OCI-LY7 (cell line): ENCODE data around the gene CDH23. TPM values are rescaled to one million over a fixed set of nuclear protein-coding genes. Genes with fewer than 3 reads are reported as not detected.

Experiments used
- BruUV-seq: library from RNA; stranded (reverse); fragments of 400-500 nt; replicated peaks from 2 replicates; lab custom pipeline; 2021; lab: Mats Ljungman, UMichigan
- CTCF ChIA-PET: fragments of 300-600 bp; sonication (Branson Sonifier 250); formaldehyde crosslinking; loops from one replicate; lab custom pipeline; 2022; ENCODE audit warnings: antibody characterized with exemption; ENCODE audit not compliant: unreplicated experiment; lab: Charles Lee
- POLR2A ChIA-PET: fragments of 300-600 bp; sonication (Branson Sonifier 250); formaldehyde crosslinking; loops from one replicate; lab custom pipeline; 2022; ENCODE audit warnings: antibody characterized with exemption; lab: Charles Lee
- DNase-seq: peaks from one replicate; pipeline ENCODE4 v3.0.0-alpha.2; 2015; ENCODE audit warnings: low spot score
- H2AFZ ChIP-seq: fragments of 200-600 bp; sonication (generic), shearing (Covaris generic); 2 replicates; pipeline ENCODE4 v1.6.1; 2014; ENCODE audit warnings: mild to moderate bottlenecking, antibody characterized with exemption, low read length, moderate library complexity
- H3K27ac ChIP-seq: fragments of 200-600 bp; sonication (generic); 2 replicates; pipeline ENCODE4 v1.5.1; 2014; ENCODE audit warnings: mixed run types, low read depth, mild to moderate bottlenecking, moderate library complexity, low read length, inconsistent platforms; ENCODE audit not compliant: poor library complexity, severe bottlenecking
- H3K36me3 ChIP-seq: fragments of 200-600 bp; sonication (generic); 2 replicates; pipeline ENCODE4 v1.6.1; 2014; ENCODE audit warnings: mild to moderate bottlenecking, antibody characterized with exemption, low read length, moderate library complexity, mixed read lengths; ENCODE audit not compliant: insufficient read depth
- H3K4me1 ChIP-seq: fragments of 200-600 bp; sonication (generic); 2 replicates; pipeline ENCODE4 v1.5.1; 2014; ENCODE audit warnings: mild to moderate bottlenecking, low read length; ENCODE audit not compliant: insufficient read depth, poor library complexity, severe bottlenecking
- H3K4me2 ChIP-seq: fragments of 200-600 bp; sonication (generic); 2 replicates; pipeline ENCODE4 v1.6.1; 2014; ENCODE audit warnings: mild to moderate bottlenecking, low read length
- H3K4me3 ChIP-seq: fragments of 200-600 bp; sonication (generic); 2 replicates; pipeline ENCODE4 v1.5.1; 2014; ENCODE audit warnings: mild to moderate bottlenecking, low read depth, low read length; ENCODE audit not compliant: poor library complexity, severe bottlenecking
- H3K79me2 ChIP-seq: fragments of 200-600 bp; sonication (generic); 2 replicates; pipeline ENCODE4 v1.6.1; 2016; ENCODE audit warnings: low read depth, mild to moderate bottlenecking, low read length, moderate library complexity, mixed read lengths; ENCODE audit not compliant: insufficient read depth
- H3K9me2 ChIP-seq: fragments of 200-600 bp; sonication (generic); 2 replicates; pipeline ENCODE4 v1.6.1; 2016; ENCODE audit warnings: mild to moderate bottlenecking, low read length, mixed read lengths; ENCODE audit not compliant: insufficient read depth
- H3K9me3 ChIP-seq: fragments of 200-600 bp; sonication (generic); 2 replicates; pipeline ENCODE4 v1.6.1; 2014; ENCODE audit warnings: mild to moderate bottlenecking, mixed run types, low read length, mixed read lengths
- H4K20me1 ChIP-seq: fragments of 200-600 bp; sonication (generic); 2 replicates; pipeline ENCODE4 v1.6.1; 2014; ENCODE audit warnings: mild to moderate bottlenecking, antibody characterized with exemption, low read length, moderate library complexity, mixed read lengths; ENCODE audit not compliant: insufficient read depth
- CTCF ChIP-seq: fragments of 200-600 bp; sonication (generic); conservative IDR thresholded peaks from 2 replicates; pipeline ENCODE4 v1.5.1; 2014; ENCODE audit warnings: mild to moderate bottlenecking, antibody characterized with exemption, low read length, moderate library complexity, mixed read lengths
- EZH2phosphoT487 ChIP-seq: fragments of 200-600 bp; sonication (generic); IDR thresholded peaks from 2 replicates; pipeline ENCODE4 v1.6.1; 2018; ENCODE audit warnings: low read depth, borderline replicate concordance, mild to moderate bottlenecking, mixed run types, antibody characterized with exemption, low read length, moderate library complexity, mixed read lengths
- intact Hi-C: fragments of 100-400 bp; cut with micrococcal nuclease; formaldehyde crosslinking; loops from one replicate; pipeline ENCODE4 v1.10.0; 2022; ENCODE audit not compliant: unreplicated experiment
- total RNA-seq, 2 experiments: library from RNA; depleted of rRNA in 1 of 2; stranded (reverse); fragments of >200 nt in 1 of 2; shearing (Covaris generic) in 1 of 2; gene quantifications; 2 replicates each; pipeline ENCODE4 v1.2.3, GENCODE V29; 2014 to 2022

The CDH23 gene
- total RNA-seq, 2 experiments from 2014 or later: 0.92 to 9.9 TPM

- H3K4me2 ChIP-seq: no peak overlapping the region
- H3K79me2 ChIP-seq: no peaks in the 10 kb centered on the region
- no peaks in the 10 kb centered on the region for H3K9me3 ChIP-seq
- intact Hi-C loops: no loop called here
- CTCF ChIA-PET: interaction anchor here (1.0 to 1.1 kb wide), 2 partner anchors 10 to 83 kb away, joined by 3 read pairs; no protein-coding TSS in a partner anchor
- no peak for DNase-seq
- H3K27ac ChIP-seq: no peak overlapping the region
- H2AFZ ChIP-seq: no peak overlapping the region
- peaks cover 13% of the 10 kb centered on the region for H3K4me1 ChIP-seq
- no peak overlapping the region for H3K4me3 ChIP-seq
- no peaks in the 10 kb centered on the region for H4K20me1 ChIP-seq
- H3K36me3 ChIP-seq: no peaks in the 10 kb centered on the region
- no peak for TF ChIP-seq EZH2phosphoT487
- TF ChIP-seq CTCF: no peak
- no TSS peak for BruUV-seq
- H3K9me2 ChIP-seq: no peaks in the 10 kb centered on the region
- POLR2A ChIA-PET: no interaction called here
These were observed 30.0 kb upstream of the CDH23 start for GRCh38 chr10:71366690-71367089.

- DNase-seq: no peak
- TF ChIP-seq CTCF (no peak), EZH2phosphoT487 (no peak)
- intact Hi-C loops: no loop called here
- no peaks in the 10 kb centered on the region for H3K79me2 ChIP-seq
- no peak overlapping the region for H3K4me2 ChIP-seq
- no TSS peak for BruUV-seq
- H3K9me2 ChIP-seq: no peaks in the 10 kb centered on the region
- ChIA-PET CTCF (no interaction called here), POLR2A (no interaction called here)
- peaks cover 19% of the 10 kb centered on the region for H3K4me1 ChIP-seq
- no peak overlapping the region for H3K27ac ChIP-seq
- H2AFZ ChIP-seq: no peak overlapping the region
- H3K9me3 ChIP-seq: no peaks in the 10 kb centered on the region
- no peaks in the 10 kb centered on the region for H3K36me3 ChIP-seq
- H4K20me1 ChIP-seq: no peaks in the 10 kb centered on the region
- no peak overlapping the region for H3K4me3 ChIP-seq
These were observed 29.4 kb upstream of the CDH23 start for GRCh38 chr10:71367271-71367670.

DNA sequence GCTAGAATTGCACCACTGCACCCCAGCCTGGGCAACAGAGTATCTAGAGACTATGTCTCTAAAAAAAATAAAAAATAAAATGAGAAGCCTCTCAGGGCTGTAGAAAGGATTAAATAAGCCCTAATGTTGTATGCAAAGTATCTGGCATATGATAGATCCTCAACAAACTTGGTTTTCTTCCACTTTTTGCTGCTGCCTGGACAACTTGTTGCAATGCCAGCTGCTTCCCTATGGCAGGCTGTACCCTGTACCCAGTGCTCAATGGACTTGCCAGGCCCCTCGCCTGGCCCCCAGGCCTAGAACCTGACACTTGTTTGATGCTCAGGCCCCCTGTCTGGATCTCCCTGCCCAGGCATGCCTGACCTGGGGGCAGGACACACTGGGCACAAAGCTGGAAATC lies 28.5 kb upstream of the CDH23 start:
- H3K79me2 ChIP-seq: no peaks in the 10 kb centered on the region
- H3K36me3 ChIP-seq: no peaks in the 10 kb centered on the region
- no peak overlapping the region for H3K27ac ChIP-seq
- H3K4me2 ChIP-seq: no peak overlapping the region
- ChIA-PET CTCF (no interaction called here), POLR2A (no interaction called here)
- H4K20me1 ChIP-seq: no peaks in the 10 kb centered on the region
- no peak for TF ChIP-seq CTCF
- no peaks in the 10 kb centered on the region for H3K9me3 ChIP-seq
- intact Hi-C loops: no loop called here
- no peak overlapping the region for H3K4me3 ChIP-seq
- no TSS peak for BruUV-seq
- peak overlapping the region; percentile 53; the same call in 1 of the 2 replicates for H2AFZ ChIP-seq
- no peak for DNase-seq
- H3K4me1 ChIP-seq: peaks cover 28% of the 10 kb centered on the region
- no peaks in the 10 kb centered on the region for H3K9me2 ChIP-seq
